ENCODE measurements around the gene HBS1L.
A peak's percentile ranks its signal among the peaks of the same experiment; 100 is the strongest.
"Not testable (repeated sequence)": the region's sequence is repeated elsewhere in the genome, so short reads cannot be mapped to it uniquely, and the experiment has no call there.

HBS1L gene

DNA sequence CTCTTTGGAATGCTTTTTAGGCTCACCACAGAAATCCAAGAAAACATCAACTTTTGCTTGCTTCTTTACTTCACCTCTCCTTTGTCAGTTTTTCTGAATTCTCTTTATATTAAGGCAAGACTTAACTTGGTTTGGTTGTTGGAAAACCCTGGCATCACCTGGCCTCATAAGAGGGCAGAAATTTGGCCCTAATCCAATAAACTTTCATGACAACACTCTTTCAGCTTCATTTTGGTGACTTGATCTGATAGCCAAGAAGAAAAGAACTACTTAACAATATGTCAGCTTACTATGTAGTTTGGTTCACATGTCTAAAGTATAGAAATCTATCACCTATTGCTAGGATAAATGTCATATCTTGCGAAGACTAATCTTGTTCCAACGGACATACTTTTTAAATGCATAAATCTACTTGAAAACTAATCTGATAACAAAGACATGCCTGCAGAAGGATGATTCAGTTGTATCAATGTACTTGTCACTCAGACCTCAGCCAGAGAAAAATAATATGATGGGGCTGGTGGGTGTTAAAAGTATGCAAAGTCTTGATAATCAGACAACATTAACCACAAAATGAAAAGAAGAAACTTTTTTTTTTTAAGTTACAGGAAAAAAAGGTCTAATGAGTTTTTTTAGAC, 19.3 kb upstream of the HBS1L start:
- DNase-seq = no peak

DNA sequence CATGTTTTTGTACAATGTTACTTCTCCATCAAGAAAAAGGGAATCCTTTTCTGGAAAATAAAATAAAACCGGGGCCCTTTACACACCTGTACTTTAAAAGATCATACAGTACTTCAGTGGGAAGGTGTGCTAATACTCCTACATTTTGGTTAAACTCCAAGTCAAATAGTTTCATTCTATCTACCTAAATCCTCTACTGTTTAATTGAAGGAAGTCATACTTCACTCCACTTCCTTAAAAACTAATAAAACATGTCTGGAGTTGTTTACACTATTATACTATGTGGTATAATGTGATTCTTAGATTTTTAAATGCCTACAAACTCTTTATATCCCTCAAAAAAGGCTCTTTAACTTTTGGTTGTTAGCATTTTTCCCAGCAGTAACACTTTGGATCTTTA, 18.6 kb upstream of the HBS1L start:
- DNase-seq = no peak

- no peak for DNase-seq
Measured at GRCh38 chr6:135072753-135073152, 18.1 kb upstream of the HBS1L start.

GRCh38 chr6:135071541-135071940, 16.9 kb upstream of the HBS1L start:
- DNase-seq = no peak

DNA sequence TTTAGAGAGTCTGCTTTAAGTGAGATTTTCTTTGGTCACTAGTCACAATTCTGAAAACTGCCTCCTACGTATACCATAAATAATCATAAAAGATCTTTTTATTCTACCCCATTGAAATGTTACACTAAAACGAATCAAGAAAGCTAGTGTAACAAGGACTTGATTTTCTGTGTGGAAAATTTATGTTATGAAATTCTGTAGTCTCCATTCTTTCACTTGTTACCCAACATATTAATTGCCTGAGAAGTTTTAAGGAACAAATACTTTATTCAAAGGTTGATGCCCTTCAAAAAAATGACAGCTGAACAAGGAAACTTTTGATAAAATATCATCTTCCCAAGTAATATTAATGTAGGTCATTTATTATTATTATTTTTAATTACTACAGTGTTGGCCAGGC, 13.3 kb upstream of the HBS1L start:
- no peak for DNase-seq

DNA sequence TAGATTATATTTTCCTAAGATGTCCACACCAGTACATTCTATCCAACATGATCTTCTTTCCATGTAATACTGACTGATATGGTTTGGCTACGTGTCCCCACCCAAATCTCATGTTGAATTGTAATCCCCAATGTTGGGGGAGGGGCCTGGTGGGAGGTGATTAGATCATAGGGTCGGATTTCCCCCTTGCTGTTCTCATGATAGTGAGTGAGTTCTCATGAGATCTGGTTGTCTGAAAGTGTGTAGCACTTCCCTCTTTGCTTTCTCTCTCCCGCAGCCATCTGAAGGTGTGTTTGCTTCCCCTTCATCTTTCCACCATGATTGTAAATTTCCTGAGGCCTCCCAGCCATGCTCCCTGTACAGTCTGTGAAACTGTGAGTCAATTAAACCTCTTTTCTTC, 12.2 kb upstream of the HBS1L start:
- no peak for DNase-seq

DNA sequence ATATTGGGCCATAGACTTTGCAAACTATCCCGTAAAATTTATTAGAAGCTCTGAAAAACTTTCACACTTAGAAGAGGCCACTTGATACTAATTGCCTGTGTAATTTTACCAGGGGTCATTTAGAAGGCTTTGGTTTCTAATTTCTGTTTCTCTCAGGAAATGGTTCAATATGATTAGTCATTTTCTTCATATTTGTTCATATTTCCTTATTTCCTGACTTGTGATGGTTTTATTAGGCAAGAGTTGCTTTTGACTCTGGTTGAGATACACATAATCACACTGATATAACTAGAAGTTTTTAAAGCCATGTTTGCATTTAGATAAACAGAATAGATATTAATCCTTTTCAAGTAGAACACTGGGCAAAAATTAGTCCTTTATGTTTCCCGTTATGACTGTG, 11.8 kb upstream of the HBS1L start:
- DNase-seq = no peak

DNA sequence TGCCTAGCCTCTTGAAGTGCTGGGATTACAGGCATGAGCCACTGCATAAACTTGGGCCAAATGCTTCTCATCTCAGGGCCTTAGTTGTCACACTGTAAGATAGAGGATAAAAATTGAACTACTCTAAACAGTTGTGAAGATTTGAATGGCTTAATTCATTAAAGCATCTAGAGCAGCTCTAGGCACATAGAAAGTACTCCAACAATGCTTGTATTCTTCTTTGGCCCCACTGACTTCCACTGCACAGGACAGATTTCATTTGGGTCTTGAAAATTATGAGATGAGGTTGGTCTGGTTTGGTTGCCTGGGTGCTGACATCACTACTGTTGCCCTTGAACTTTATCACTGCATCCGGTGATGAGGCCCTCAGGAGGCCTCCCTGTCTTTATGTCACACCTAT, 10.0 kb upstream of the HBS1L start:
- DNase-seq = no peak

DNA sequence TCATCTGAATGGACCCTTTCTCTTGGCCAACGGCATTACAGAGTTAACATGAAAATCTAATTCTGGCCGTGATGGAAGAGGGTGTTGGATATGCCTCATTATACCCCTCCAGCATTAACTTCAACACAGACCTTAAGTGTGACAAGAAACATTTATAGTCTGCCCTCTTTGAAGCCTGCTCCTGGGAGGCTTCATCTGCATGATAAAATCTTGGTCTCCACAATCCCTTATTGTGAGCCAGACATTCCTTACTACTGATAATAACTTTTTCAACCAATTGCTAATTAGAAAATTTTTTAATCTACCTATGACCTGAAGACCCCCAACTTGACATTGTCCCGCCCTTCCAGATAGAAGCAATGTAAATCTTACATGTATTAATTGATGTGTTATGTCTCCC, 9.3 kb upstream of the HBS1L start:
- no peak for DNase-seq

- no peak for DNase-seq
Measured at GRCh38 chr6:135062735-135063134, 8.1 kb upstream of the HBS1L start.

DNA sequence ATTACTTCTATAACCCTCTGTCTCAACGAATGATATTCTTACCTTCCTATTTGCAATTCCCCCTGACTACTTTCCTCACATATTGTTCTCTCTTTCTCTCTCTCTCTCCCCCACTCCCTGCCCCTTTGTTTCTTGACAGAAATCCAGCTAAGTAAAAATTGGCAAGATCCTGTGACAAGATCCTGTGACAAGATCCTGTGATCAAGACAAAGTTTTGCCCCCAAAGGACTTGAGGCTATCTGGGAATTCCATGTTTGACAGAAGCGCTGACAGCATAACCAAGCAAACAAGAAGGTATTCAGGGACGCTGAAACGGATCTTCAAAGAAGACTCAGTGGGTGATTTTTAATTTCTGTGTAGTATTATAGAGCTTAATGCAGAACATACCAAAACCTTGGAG, 5.5 kb upstream of the HBS1L start:
- no peak for DNase-seq

GRCh38 chr6:135058299-135058698, 3.7 kb upstream of the HBS1L start:
- not testable (repeated sequence) for DNase-seq

DNA sequence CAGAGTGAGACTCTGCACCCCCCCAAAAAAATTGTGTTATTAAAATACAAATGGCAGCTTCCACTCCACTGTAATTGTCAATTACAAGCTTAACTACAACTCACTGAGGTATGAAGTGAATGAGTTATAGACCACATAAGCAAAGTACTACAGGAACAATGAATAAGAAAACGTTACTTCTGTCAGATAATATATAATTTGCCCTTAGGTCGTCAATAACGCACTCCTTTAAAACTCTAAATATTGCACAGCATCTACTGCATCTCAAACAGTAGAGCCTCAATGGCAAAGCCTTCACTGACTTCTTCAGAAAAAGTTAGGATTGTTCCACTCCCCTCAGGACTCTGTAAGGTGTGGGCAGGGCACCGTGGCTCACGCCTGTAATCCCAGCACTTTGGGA, 2.0 kb upstream of the HBS1L start:
- no peak for DNase-seq

DNA sequence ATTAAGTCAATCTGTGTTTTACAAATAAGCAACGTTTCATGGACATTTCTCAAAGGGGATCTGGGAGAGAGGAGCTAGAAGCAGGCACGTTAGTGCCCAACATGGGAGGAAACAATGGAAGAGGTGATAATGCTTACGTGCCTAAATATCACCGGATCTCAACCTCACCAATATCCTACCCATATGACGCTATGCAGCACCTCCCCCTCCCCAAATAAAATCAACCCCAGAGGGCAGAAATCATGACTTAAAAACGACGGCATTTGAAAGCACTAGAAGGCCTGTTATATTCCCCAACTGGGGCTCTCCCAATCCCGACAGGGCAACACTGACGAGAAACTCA, 425 bp downstream of the HBS1L start:
- DNase-seq = peak in 1 of 5 experiments; percentile 72

- no peak for DNase-seq
Measured at GRCh38 chr6:135053406-135053805, 1.2 kb downstream of the HBS1L start.

DNA sequence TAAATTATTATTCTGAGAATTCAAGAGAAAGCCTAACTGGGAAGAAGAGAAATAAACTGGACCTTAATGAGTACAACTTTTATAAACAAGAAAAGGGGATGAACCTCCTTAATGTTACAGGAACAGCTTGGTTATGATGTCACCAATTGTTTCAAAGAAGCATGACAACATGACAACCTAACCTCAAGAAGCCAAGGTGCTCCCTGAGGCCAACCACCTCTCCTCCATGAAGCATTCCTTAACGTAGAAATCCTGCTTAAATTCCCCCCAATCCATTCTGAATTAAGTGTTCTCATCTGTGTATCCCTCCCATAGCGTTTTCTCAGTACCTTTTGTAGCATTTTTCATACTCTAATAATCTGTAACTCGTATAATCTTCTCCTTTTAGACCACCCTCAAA, 1.7 kb downstream of the HBS1L start:
- peak in 1 of 5 experiments; percentile 31 for DNase-seq

DNA sequence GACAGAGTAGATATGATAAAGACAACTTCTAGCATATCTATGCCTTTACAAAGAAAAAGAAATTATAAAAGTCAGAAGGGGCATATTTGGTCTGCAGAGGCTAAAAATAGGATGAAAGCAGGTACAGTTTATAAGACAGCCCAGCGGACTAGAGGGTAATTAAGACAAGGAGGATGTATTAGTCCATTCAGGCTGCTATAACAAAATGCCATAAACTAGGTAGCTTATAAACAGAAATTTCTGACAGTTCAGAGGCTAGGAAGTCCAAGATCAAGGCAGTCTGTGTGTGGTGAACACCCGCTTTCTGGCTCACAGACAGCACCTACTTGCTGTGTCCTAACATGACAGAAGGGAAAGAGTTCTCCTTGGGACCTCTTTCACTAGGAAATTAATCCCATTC, 5.7 kb downstream of the HBS1L start:
- DNase-seq = no peak

GRCh38 chr6:135047336-135047735, 7.3 kb downstream of the HBS1L start:
- DNase-seq = no peak

DNA sequence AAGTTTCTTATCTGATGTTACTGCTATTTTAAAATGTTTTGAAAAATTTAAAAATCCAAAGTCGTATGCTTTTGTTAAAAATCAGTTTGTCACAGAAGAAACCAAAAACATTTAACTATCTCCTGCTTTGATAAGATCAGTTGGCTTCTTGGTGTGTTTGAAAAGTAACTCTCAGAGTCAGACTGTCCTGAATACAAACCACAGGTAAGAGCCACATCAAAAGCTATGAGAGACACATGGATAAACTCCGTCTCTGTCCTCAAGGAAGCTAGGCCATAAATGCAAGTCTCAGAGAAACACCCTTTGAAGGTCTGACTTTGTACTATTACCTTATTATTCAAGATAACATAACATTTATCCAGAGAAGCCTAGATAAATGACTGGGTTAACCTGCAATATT, 7.7 kb downstream of the HBS1L start:
- peak in 1 of 5 experiments; percentile 76 for DNase-seq

- DNase-seq = no peak
Measured at GRCh38 chr6:135044639-135045038, 10.0 kb downstream of the HBS1L start.

GRCh38 chr6:135043846-135044245, 10.8 kb downstream of the HBS1L start:
- DNase-seq = no peak

DNA sequence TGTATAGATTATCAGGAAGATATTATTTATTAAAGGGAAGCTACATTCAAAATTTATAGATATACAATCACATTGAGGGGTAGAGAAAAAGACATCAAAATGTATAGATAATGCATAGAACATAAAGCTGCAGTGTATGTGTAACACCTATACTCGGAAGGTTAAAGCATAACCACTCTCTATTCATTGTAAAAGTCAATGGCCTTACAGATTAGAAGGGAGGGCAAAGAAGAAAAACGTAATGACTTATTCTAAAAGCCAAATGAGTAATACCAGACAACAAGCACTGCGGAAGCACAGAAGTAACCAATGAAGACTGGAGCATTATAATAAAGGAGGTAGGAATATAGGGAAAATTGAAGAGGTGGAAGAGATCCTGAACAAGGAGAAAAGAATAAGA, 11.3 kb downstream of the HBS1L start:
- DNase-seq = no peak

- DNase-seq = no peak
Measured at GRCh38 chr6:135038335-135038734, 16.3 kb downstream of the HBS1L start.

- no peak for DNase-seq
Measured at GRCh38 chr6:135037541-135037940, 17.1 kb downstream of the HBS1L start.

DNA sequence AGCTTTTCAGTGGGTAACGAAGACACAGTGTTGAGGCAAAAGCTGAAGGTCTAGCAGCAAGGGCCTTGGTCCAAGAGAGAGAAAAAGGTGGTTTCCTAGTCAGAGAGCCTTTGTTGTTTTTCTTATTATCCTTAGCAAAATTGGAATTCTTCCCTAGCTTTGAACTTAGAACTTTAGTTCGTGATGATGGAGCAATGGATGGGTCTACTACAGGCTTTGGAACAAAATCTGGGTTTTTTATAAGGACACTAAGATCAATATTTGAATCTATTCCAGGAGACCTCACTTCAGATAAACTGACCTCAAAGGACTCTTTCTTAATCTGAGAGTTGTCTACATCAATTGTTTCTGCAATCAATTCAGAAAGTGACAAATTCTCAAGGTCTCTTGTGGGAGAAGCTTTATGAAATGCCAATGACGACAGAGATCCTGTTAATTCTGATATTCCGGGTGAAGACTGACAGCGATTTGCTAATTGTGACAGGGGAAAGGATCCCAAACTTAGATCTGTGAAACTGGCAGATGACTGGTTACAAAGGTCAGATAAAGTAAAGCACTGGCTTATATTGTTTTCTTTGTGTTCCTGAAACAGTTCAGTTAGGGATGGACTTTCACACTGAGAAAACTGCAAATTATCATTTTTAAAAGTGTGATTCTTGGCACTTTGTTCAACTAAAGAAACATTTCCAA, 17.7 kb downstream of the HBS1L start:
- DNase-seq = no peak

All from T-helper 2 cell (primary cell).